GM23338 (cell line): ENCODE data around the gene ZNF280D.

Experiments
- CREB1 ChIP-seq: fragments of 250-450 bp; sonication (Bioruptor Pico); IDR thresholded peaks from 2 replicates; pipeline ENCODE4 v1.5.0; 2020; ENCODE audit warnings: low read depth, mild to moderate bottlenecking, moderate library complexity
- CTCF ChIP-seq, 2 experiments: fragments of 200-600 bp in 1 of 2; sonication (generic) in 1 of 2; conservative IDR thresholded peaks; 2 replicates each; pipeline versions ENCODE4 v1.5.1 to v1.6.1; 2016 to 2017; ENCODE audit warnings: antibody characterized with exemption in 2 of 2, low read depth in 2 of 2, mild to moderate bottlenecking in 2 of 2, moderate library complexity in 1 of 2
- ETS1 ChIP-seq: IDR thresholded peaks from 2 replicates; pipeline ENCODE4 v1.6.1; 2016; ENCODE audit warnings: antibody characterized with exemption
- EZH2 ChIP-seq: fragments of 200-600 bp; sonication (generic); IDR thresholded peaks from one replicate; pipeline ENCODE4 v1.8.0; 2017; ENCODE audit warnings: antibody characterized with exemption, mild to moderate bottlenecking, low read depth; ENCODE audit not compliant: unreplicated experiment
- POLR2AphosphoS5 ChIP-seq: IDR thresholded peaks from 2 replicates; pipeline ENCODE4 v1.6.1; 2016; ENCODE audit warnings: antibody characterized with exemption, low read depth
- ZNF462 ChIP-seq: fragments of 250-450 bp; sonication (Bioruptor Pico); IDR thresholded peaks from 2 replicates; pipeline ENCODE4 v1.5.0; 2020; ENCODE audit warnings: mild to moderate bottlenecking, moderate library complexity
- TF ChIP-seq, protein P1 (sequence below): IDR thresholded peaks from one replicate; pipeline ENCODE4 v1.6.1; 2018; ENCODE audit warnings: antibody characterized with exemption; ENCODE audit not compliant: unreplicated experiment

DNA sequence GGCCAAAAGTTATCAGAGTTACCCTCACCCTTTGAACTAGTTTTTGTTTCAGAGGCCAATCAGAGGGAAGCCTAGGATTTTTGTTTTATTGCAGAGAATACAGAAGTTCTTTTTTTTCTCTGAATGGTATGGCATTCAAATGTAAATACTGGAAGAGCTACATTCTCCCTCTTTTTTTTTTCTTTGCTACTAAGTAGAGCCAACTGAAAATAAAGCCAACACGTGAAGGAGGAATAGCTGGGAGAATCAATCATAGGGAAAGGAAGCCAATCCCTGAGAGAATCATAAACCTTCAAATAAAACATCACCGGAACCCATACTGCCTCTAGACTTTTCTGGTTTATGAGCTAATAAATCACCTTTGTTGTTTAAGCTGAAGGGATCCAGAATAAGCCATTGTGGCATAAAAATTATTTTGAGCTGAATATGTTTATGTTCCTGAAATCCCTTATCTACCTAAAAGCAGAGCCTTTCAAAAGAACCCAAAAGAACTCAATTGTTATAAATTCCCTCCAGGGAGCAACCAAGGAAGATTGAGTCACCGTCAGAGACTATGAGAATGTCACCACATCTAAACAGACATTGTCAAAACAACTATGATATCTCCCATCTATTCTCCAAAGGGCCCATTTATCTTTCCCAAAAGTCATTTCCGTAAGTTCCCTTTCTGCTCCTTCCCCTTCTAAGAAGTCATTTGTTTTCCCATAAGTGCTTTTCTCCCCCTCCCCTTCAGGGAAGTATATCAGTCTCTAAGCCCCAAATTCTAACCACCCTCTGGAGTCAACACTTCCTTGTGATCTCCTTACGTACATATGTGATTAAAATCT is 3.8 kb upstream of the ZNF280D start:
- TF ChIP-seq EZH2 (no peak), CTCF (conservative IDR thresholded peaks at IDR 0.05; ENCODE audit: low read depth in 2 of 2) (no peak), CREB1 (CRISPR knock-in tag) (no peak), ETS1 (no peak), POLR2AphosphoS5 (no peak), ZNF462 (CRISPR knock-in tag) (no peak)
- TF ChIP-seq, protein P1, sequence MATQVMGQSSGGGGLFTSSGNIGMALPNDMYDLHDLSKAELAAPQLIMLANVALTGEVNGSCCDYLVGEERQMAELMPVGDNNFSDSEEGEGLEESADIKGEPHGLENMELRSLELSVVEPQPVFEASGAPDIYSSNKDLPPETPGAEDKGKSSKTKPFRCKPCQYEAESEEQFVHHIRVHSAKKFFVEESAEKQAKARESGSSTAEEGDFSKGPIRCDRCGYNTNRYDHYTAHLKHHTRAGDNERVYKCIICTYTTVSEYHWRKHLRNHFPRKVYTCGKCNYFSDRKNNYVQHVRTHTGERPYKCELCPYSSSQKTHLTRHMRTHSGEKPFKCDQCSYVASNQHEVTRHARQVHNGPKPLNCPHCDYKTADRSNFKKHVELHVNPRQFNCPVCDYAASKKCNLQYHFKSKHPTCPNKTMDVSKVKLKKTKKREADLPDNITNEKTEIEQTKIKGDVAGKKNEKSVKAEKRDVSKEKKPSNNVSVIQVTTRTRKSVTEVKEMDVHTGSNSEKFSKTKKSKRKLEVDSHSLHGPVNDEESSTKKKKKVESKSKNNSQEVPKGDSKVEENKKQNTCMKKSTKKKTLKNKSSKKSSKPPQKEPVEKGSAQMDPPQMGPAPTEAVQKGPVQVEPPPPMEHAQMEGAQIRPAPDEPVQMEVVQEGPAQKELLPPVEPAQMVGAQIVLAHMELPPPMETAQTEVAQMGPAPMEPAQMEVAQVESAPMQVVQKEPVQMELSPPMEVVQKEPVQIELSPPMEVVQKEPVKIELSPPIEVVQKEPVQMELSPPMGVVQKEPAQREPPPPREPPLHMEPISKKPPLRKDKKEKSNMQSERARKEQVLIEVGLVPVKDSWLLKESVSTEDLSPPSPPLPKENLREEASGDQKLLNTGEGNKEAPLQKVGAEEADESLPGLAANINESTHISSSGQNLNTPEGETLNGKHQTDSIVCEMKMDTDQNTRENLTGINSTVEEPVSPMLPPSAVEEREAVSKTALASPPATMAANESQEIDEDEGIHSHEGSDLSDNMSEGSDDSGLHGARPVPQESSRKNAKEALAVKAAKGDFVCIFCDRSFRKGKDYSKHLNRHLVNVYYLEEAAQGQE: no peak
